CD4-positive, CD25-positive, alpha-beta regulatory T cell (primary cell): ENCODE data around the gene TTR. TPM values are rescaled to one million over a fixed set of nuclear protein-coding genes. Genes with fewer than 3 reads are reported as not detected.

ENCODE experiments used
- ATAC-seq, 2 donors: fragments of 150-1000 bp; cut with Tn5 transposase; one replicate each; pipeline ENCODE4 v1.10.0; 2021; ENCODE audit warnings: low read depth in 2 of 2, moderate number of reproducible peaks in 2 of 2, moderate library complexity in 1 of 2
- DNase-seq, 3 donors: peaks; one replicate each; pipeline versions ENCODE4 v3.0.0 to v3.0.0-alpha.2; 2012 to 2022; ENCODE audit warnings: mixed read lengths in 1 of 3
- H3K27ac ChIP-seq: one replicate; pipeline ENCODE4 v1.7.0; 2013; ENCODE audit warnings: mild to moderate bottlenecking, low read length; ENCODE audit not compliant: insufficient read depth, poor library complexity, severe bottlenecking
- H3K27me3 ChIP-seq: one replicate; pipeline ENCODE4 v1.7.0; 2013; ENCODE audit warnings: low read length; ENCODE audit not compliant: control insufficient read depth, insufficient read depth
- H3K36me3 ChIP-seq: one replicate; pipeline ENCODE4 v1.7.0; 2013; ENCODE audit warnings: mild to moderate bottlenecking, low read length, moderate library complexity; ENCODE audit not compliant: control insufficient read depth, insufficient read depth
- H3K4me1 ChIP-seq: 2 replicates; pipeline ENCODE4 v1.7.0; 2013; ENCODE audit warnings: mild to moderate bottlenecking, low read length; ENCODE audit not compliant: insufficient read depth, control insufficient read depth, poor library complexity, severe bottlenecking
- H3K4me3 ChIP-seq: one replicate; pipeline ENCODE4 v1.7.0; 2013; ENCODE audit warnings: low read depth, mild to moderate bottlenecking, low read length, moderate library complexity
- H3K9me3 ChIP-seq, 2 experiments: 1 replicate in 1 of 2; 2 replicates in 1 of 2; pipeline ENCODE4 v1.7.0; 2013; ENCODE audit warnings: low read length in 2 of 2, mild to moderate bottlenecking in 1 of 2, moderate library complexity in 1 of 2; ENCODE audit not compliant: control insufficient read depth in 2 of 2
- H3K27ac Mint-ChIP-seq, 3 donors: one replicate each; pipeline ENCODE4 v1.8.0; 2020 to 2022; ENCODE audit warnings: mild to moderate bottlenecking in 3 of 3, mixed read lengths in 3 of 3, moderate library complexity in 2 of 3
- H3K27me3 Mint-ChIP-seq: one replicate; pipeline ENCODE4 v1.8.0; 2022; ENCODE audit warnings: mild to moderate bottlenecking, mixed read lengths
- H3K36me3 Mint-ChIP-seq: one replicate; pipeline ENCODE4 v1.8.0; 2020; ENCODE audit warnings: mixed read lengths
- H3K4me1 Mint-ChIP-seq, 4 donors: one replicate each; pipeline ENCODE4 v1.8.0; 2020 to 2022; ENCODE audit warnings: mixed read lengths in 4 of 4, mild to moderate bottlenecking in 1 of 4
- H3K4me3 Mint-ChIP-seq, 4 donors: one replicate each; pipeline ENCODE4 v1.8.0; 2020 to 2022; ENCODE audit warnings: mild to moderate bottlenecking in 4 of 4, mixed read lengths in 4 of 4, moderate library complexity in 3 of 4
- H3K9me3 Mint-ChIP-seq, 7 donors: one replicate each; pipeline ENCODE4 v1.8.0; 2020 to 2022; ENCODE audit warnings: mixed read lengths in 7 of 7, mild to moderate bottlenecking in 3 of 7, moderate library complexity in 2 of 7
- polyA plus RNA-seq, 4 donors: library from polyadenylated mRNA; unstranded; fragments of 300-500 nt; fragmentation: Illumina TruSeq; gene quantifications; one replicate each; pipeline ENCODE4 v1.2.3, GENCODE V29; 2021
- total RNA-seq: library from RNA; stranded (reverse); gene quantifications from one replicate; pipeline ENCODE4 v1.2.3, GENCODE V29; 2022

Gene TTR
- total and polyA plus RNA-seq, 5 donors from 2014 or later, result not detected

DNA sequence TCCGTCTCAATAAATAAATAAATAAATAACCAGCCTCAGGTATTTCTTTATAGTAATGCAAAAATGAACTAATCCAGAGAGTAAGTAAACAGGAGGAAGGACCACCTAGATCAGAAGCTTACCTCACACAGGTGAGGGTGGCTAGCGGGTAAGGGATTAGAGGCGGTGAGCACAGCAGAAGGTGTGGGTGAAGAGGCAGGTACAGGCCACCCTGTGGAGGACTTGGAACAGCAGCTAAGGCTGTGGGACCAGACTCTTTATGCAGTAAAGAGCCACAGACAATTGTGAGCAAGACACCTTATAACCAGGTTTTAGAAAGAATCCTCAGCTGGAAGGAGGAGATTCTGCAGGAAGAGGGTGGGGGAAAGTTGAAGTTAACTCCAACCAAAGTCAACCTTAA is 34.2 kb upstream of the TTR start:
- no peak overlapping the region for H3K27ac ChIP-seq
- ATAC-seq (no peak), DNase-seq (no peak)
- no peaks in the 10 kb centered on the region for H3K9me3 ChIP-seq
- no peaks in the 10 kb centered on the region for H3K36me3 Mint-ChIP-seq
- H3K4me1 ChIP-seq, result no peaks in the 10 kb centered on the region
- H3K36me3 ChIP-seq, result no peaks in the 10 kb centered on the region
- no peak overlapping the region for H3K4me3 Mint-ChIP-seq
- H3K4me3 ChIP-seq, result no peak overlapping the region
- peaks cover 0 to 3% (median 0%) of the 10 kb centered on the region in 4 donors for H3K4me1 Mint-ChIP-seq
- H3K27me3 Mint-ChIP-seq, result no peaks in the 10 kb centered on the region
- H3K27ac Mint-ChIP-seq, result no peak overlapping the region
- H3K9me3 Mint-ChIP-seq, result no peaks in the 10 kb centered on the region
- H3K27me3 ChIP-seq, result no peaks in the 10 kb centered on the region

DNA sequence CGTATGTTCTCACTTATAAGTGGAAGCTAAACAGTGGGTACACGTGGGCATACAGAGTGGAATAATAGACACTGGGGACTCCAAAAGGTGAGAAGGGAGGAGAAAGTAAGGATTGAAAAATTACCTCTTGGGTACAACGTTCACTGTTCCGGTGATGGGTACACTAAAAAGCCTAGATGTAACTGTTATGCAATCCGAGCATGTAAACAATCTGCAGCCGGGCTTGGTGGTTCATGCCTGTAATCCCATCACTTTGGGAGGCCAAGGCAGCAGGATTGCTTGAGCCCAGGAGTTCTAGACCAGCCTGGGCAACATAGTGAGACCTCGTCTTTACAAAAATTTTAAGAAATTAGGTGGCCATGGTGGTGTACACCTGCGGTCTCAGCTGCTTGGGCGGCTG is 33.1 kb upstream of the TTR start:
- no peaks in the 10 kb centered on the region for H3K27me3 ChIP-seq
- no peak overlapping the region for H3K27ac ChIP-seq
- no peak for ATAC-seq
- no peaks in the 10 kb centered on the region for H3K36me3 Mint-ChIP-seq
- H3K9me3 ChIP-seq, result no peaks in the 10 kb centered on the region
- no peaks in the 10 kb centered on the region for H3K27me3 Mint-ChIP-seq
- no peak overlapping the region for H3K4me3 Mint-ChIP-seq
- H3K4me1 Mint-ChIP-seq, result peaks cover 0 to 3% (median 0%) of the 10 kb centered on the region in 4 donors
- H3K4me3 ChIP-seq, result no peak overlapping the region
- H3K9me3 Mint-ChIP-seq, result no peaks in the 10 kb centered on the region
- H3K27ac Mint-ChIP-seq, result no peak overlapping the region
- no peak for DNase-seq
- H3K4me1 ChIP-seq, result no peaks in the 10 kb centered on the region
- no peaks in the 10 kb centered on the region for H3K36me3 ChIP-seq

DNA sequence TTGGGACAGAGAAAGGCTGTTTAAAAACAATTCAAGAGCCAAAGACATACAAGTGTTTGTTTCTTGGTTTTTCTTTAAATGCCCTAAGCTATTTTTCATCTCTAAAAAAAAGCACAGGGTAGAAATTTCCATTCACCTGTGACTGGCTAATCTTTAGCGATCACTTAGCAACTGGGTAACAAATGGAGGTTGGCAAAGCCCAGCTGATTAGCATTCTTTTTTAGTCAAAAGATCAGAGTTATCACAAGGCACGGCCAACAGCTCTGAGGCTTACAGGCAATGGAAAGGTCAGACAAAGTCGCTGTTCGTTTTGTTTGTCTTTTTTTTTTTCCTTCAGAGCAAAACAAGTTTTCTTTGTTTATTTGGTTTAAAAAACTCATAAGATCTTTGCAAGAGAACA is 29.0 kb upstream of the TTR start:
- H3K27me3 ChIP-seq, result no peaks in the 10 kb centered on the region
- no peaks in the 10 kb centered on the region for H3K4me1 Mint-ChIP-seq
- no peaks in the 10 kb centered on the region for H3K36me3 ChIP-seq
- H3K4me3 ChIP-seq, result no peak overlapping the region
- H3K9me3 Mint-ChIP-seq, result no peaks in the 10 kb centered on the region
- H3K27ac Mint-ChIP-seq, result no peak overlapping the region
- H3K4me1 ChIP-seq, result no peaks in the 10 kb centered on the region
- H3K36me3 Mint-ChIP-seq, result no peaks in the 10 kb centered on the region
- no peak for ATAC-seq
- H3K4me3 Mint-ChIP-seq, result no peak overlapping the region
- no peak for DNase-seq
- no peaks in the 10 kb centered on the region for H3K9me3 ChIP-seq
- H3K27ac ChIP-seq, result no peak overlapping the region
- H3K27me3 Mint-ChIP-seq, result peaks cover 4% of the 10 kb centered on the region

- Histone ChIP-seq H3K27me3 (no peaks in the 10 kb centered on the region), H3K36me3 (no peaks in the 10 kb centered on the region), H3K4me3 (no peak overlapping the region), H3K4me1 (no peaks in the 10 kb centered on the region), H3K27ac (no peak overlapping the region), H3K9me3 (no peaks in the 10 kb centered on the region)
- peak overlapping the region in 1 of 3 donors; percentile 29 for H3K27ac Mint-ChIP-seq
- ATAC-seq, result no peak
- no peaks in the 10 kb centered on the region for H3K4me1 Mint-ChIP-seq
- H3K4me3 Mint-ChIP-seq, result no peak overlapping the region
- no peaks in the 10 kb centered on the region for H3K9me3 Mint-ChIP-seq
- no peaks in the 10 kb centered on the region for H3K36me3 Mint-ChIP-seq
- peaks cover 4% of the 10 kb centered on the region for H3K27me3 Mint-ChIP-seq
- DNase-seq, result no peak
These were observed 27.9 kb upstream of the TTR start for GRCh38 chr18:31563778-31564177.

DNA sequence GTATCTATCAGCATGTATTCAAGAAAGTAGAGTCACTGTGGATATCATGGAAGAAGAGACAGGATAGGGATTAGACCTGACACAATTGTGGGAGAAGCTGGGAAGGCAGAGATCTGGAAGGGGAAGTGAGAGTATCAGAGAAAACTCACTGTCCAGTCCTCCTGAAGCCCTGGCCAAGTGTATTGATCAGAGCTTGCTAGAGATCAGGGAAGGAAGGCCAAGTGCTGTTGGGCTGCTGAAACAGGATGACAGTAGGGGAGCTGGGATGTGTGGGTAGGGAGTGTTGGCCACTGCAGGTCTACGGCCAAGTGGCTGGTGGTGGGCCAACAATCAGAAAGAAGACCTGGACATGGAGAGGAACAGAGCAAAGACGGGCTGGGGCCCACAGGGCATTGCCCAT is 26.3 kb upstream of the TTR start:
- Mint-ChIP-seq H3K4me3 (no peak overlapping the region), H3K4me1 (no peaks in the 10 kb centered on the region), H3K9me3 (no peaks in the 10 kb centered on the region), H3K27me3 (peaks cover 4% of the 10 kb centered on the region), H3K36me3 (no peaks in the 10 kb centered on the region), H3K27ac (no peak overlapping the region)
- H3K4me3 ChIP-seq, result no peak overlapping the region
- H3K27me3 ChIP-seq, result no peaks in the 10 kb centered on the region
- ATAC-seq (no peak), DNase-seq (no peak)
- H3K27ac ChIP-seq, result no peak overlapping the region
- H3K4me1 ChIP-seq, result no peaks in the 10 kb centered on the region
- H3K9me3 ChIP-seq, result no peaks in the 10 kb centered on the region
- no peaks in the 10 kb centered on the region for H3K36me3 ChIP-seq

GRCh38 chr18:31565782-31566512 is 25.7 kb upstream of the TTR start:
- ATAC-seq (no peak), DNase-seq (no peak)
- H3K9me3 ChIP-seq, result no peaks in the 10 kb centered on the region
- H3K27ac ChIP-seq, result no peak overlapping the region
- H3K4me1 Mint-ChIP-seq, result no peaks in the 10 kb centered on the region
- H3K27ac Mint-ChIP-seq, result no peak overlapping the region
- no peak overlapping the region for H3K4me3 ChIP-seq
- H3K9me3 Mint-ChIP-seq, result peaks cover 0 to 2% (median 0%) of the 10 kb centered on the region in 7 donors
- H3K4me1 ChIP-seq, result no peaks in the 10 kb centered on the region
- no peaks in the 10 kb centered on the region for H3K27me3 ChIP-seq
- H3K4me3 Mint-ChIP-seq, result no peak overlapping the region
- H3K27me3 Mint-ChIP-seq, result peaks cover 4% of the 10 kb centered on the region
- H3K36me3 Mint-ChIP-seq, result no peaks in the 10 kb centered on the region
- H3K36me3 ChIP-seq, result no peaks in the 10 kb centered on the region

DNA sequence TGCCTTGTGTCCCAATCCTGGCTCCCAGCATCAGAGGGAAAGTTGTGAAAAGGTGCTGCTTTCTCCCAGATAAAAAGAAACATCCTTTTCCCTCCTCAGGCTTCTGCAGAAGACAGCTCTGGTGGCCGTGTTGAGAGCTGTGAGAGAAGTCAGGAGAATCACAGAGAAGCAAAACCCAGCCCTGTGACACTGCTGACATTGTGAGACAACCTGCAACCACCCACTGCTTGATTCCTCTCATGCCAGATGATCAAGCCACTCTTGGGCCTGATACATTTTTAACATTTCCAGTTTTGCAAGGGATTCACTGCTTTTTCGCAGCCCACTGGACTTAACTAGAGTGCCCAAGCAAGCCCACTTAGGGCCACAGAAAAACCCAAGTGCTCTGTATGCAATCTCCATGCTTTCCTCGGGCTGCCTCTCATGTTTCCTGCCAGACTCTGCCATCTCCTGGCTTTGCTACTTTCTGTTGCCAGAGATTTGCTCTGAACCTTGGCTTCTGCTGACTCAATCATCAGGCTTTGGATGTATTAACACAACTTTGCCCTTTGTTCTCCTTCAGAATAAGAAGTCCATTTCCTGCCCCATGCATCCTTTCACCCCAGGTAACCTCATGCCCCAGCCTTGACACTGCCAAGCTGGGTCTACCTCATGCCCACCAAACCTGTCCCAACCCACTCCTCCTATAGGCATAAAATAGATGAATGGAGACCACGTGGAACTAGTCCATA is 24.9 kb upstream of the TTR start:
- Histone ChIP-seq H3K4me1 (no peaks in the 10 kb centered on the region), H3K27me3 (no peaks in the 10 kb centered on the region), H3K4me3 (no peak overlapping the region), H3K9me3 (no peaks in the 10 kb centered on the region), H3K36me3 (no peaks in the 10 kb centered on the region), H3K27ac (no peak overlapping the region)
- ATAC-seq (no peak), DNase-seq (no peak)
- H3K9me3 Mint-ChIP-seq, result peaks cover 0 to 2% (median 0%) of the 10 kb centered on the region in 7 donors
- no peak overlapping the region for H3K4me3 Mint-ChIP-seq
- no peaks in the 10 kb centered on the region for H3K4me1 Mint-ChIP-seq
- no peak overlapping the region for H3K27ac Mint-ChIP-seq
- no peaks in the 10 kb centered on the region for H3K36me3 Mint-ChIP-seq
- peaks cover 4% of the 10 kb centered on the region for H3K27me3 Mint-ChIP-seq

GRCh38 chr18:31572368-31572767 is 19.3 kb upstream of the TTR start:
- Histone ChIP-seq H3K4me3 (no peak overlapping the region), H3K4me1 (no peaks in the 10 kb centered on the region), H3K27me3 (no peaks in the 10 kb centered on the region), H3K36me3 (no peaks in the 10 kb centered on the region), H3K27ac (no peak overlapping the region), H3K9me3 (no peaks in the 10 kb centered on the region)
- Mint-ChIP-seq H3K4me1 (no peaks in the 10 kb centered on the region), H3K27me3 (no peaks in the 10 kb centered on the region), H3K27ac (no peak overlapping the region), H3K36me3 (no peaks in the 10 kb centered on the region), H3K4me3 (no peak overlapping the region), H3K9me3 (peaks cover 0 to 2% (median 0%) of the 10 kb centered on the region in 7 donors)
- DNase-seq, result no peak
- ATAC-seq, result no peak
